HepG2 (cell line): ENCODE measurements around the gene ELANE.

Experiments
- CREM ChIP-seq, 2 experiments: sonication (generic) in 1 of 2; formaldehyde crosslinking in 1 of 2; IDR thresholded peaks; 2 replicates each; pipeline versions ENCODE4 v1.4.0 to v1.6.1; 2016 to 2020; ENCODE audit warnings: antibody characterized with exemption in 1 of 2, mild to moderate bottlenecking in 1 of 2, missing genetic modification reagents in 1 of 2
- CTCF ChIP-seq: sonication (generic); formaldehyde crosslinking; IDR thresholded peaks from 2 replicates; pipeline ENCODE4 v1.5.0; 2020; ENCODE audit warnings: mild to moderate bottlenecking, missing genetic modification reagents, moderate library complexity
- RELA ChIP-seq: sonication (generic); formaldehyde crosslinking; IDR thresholded peaks from 2 replicates; pipeline ENCODE4 v1.4.0; 2020; ENCODE audit warnings: missing genetic modification reagents
- RFX5 ChIP-seq: IDR thresholded peaks from 2 replicates; pipeline ENCODE4 v1.6.1; 2011; ENCODE audit warnings: low read depth, low read length, improper control_type of control experiment
- SRSF1 ChIP-seq: fragments of 200-400 bp; formaldehyde crosslinking; optimal IDR thresholded peaks from 2 replicates; pipeline ENCODE3; 2017; ENCODE audit warnings: mild to moderate bottlenecking, low read depth, low read length, moderate library complexity
- STAT6 ChIP-seq: sonication (generic); formaldehyde crosslinking; IDR thresholded peaks from 2 replicates; pipeline ENCODE4 v1.4.0; 2020; ENCODE audit warnings: missing genetic modification reagents, mild to moderate bottlenecking, borderline replicate concordance
- SYNCRIP ChIP-seq: fragments of 200-400 bp; formaldehyde crosslinking; IDR thresholded peaks from 2 replicates; pipeline ENCODE4 v1.6.1; 2018; ENCODE audit warnings: mild to moderate bottlenecking, low read depth, low read length; ENCODE audit not compliant: insufficient read depth
- ZNF703 ChIP-seq: sonication (generic); formaldehyde crosslinking; IDR thresholded peaks from 2 replicates; pipeline ENCODE4 v1.5.1; 2020; ENCODE audit warnings: missing genetic modification reagents, mild to moderate bottlenecking, moderate library complexity, borderline replicate concordance
- TF ChIP-seq, protein P1 (sequence below): sonication (generic); formaldehyde crosslinking; IDR thresholded peaks from 2 replicates; pipeline ENCODE4 v1.5.1; 2020; ENCODE audit warnings: mild to moderate bottlenecking, missing genetic modification reagents, moderate library complexity
- TF ChIP-seq, protein P2 (sequence below), 2 experiments: sonication (generic) in 1 of 2; formaldehyde crosslinking in 1 of 2; IDR thresholded peaks; 2 replicates each; pipeline versions ENCODE4 v1.5.1 to v1.6.1; 2011 to 2020; ENCODE audit warnings: borderline replicate concordance in 1 of 2, low read depth in 1 of 2, low read length in 1 of 2, mild to moderate bottlenecking in 1 of 2, missing genetic modification reagents in 1 of 2, moderate library complexity in 1 of 2

DNA sequence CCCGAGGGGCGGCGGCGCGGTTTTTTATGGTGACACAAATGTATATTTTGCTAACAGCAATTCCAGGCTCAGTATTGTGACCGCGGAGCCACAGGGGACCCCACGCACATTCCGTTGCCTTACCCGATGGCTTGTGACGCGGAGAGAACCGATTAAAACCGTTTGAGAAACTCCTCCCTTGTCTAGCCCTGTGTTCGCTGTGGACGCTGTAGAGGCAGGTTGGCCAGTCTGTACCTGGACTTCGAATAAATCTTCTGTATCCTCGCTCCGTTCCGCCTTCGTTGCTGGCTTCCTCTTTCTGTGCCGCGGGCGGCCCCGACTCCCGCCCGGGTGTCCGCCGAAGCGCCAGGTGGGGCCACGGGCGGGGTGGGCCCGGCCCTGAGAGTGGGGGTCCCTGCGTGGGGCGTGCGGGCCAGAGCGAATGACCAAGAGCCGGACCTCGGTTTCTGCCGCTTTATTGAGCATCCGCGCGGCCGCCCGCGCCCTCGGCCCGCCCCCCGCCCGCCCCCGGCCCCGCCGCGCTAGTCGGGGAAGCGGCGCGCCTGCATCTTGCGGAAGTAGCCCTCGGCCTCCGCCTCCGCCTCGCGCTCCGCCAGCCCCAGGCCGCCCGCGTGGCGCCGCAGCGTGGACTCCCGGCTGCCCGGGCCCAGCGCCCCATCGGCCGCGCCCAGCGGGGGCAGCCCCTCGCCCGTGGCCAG, 39.9 kb upstream of the ELANE start:
- no peak for TF ChIP-seq ZNF703
- TF ChIP-seq, protein P1, sequence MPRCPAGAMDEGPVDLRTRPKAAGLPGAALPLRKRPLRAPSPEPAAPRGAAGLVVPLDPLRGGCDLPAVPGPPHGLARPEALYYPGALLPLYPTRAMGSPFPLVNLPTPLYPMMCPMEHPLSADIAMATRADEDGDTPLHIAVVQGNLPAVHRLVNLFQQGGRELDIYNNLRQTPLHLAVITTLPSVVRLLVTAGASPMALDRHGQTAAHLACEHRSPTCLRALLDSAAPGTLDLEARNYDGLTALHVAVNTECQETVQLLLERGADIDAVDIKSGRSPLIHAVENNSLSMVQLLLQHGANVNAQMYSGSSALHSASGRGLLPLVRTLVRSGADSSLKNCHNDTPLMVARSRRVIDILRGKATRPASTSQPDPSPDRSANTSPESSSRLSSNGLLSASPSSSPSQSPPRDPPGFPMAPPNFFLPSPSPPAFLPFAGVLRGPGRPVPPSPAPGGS (CRISPR knock-in tag): no peak
- no peak for TF ChIP-seq CREM (IDR thresholded peaks at IDR 0.05)
- no peak for TF ChIP-seq CREM (CRISPR knock-in tag; IDR thresholded peaks at IDR 0.05)
- no peak for TF ChIP-seq RFX5
- TF ChIP-seq SYNCRIP: no peak
- TF ChIP-seq CTCF (CRISPR knock-in tag): no peak
- TF ChIP-seq SRSF1: no peak
- TF ChIP-seq RELA (CRISPR knock-in tag): no peak
- no peak for TF ChIP-seq STAT6 (CRISPR knock-in tag)
- TF ChIP-seq, protein P2, sequence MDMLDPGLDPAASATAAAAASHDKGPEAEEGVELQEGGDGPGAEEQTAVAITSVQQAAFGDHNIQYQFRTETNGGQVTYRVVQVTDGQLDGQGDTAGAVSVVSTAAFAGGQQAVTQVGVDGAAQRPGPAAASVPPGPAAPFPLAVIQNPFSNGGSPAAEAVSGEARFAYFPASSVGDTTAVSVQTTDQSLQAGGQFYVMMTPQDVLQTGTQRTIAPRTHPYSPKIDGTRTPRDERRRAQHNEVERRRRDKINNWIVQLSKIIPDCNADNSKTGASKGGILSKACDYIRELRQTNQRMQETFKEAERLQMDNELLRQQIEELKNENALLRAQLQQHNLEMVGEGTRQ (IDR thresholded peaks at IDR 0.05; ENCODE audit: low read depth, low read length): no peak
- TF ChIP-seq, protein P2 (CRISPR knock-in tag; IDR thresholded peaks at IDR 0.05; ENCODE audit: borderline replicate concordance): no peak
